Peyer's patch (tissue), 4 donors: Measurements from ENCODE around the gene AARS2.
"Not testable (repeated sequence)": the region's sequence is repeated elsewhere in the genome, so short reads cannot be mapped to it uniquely, and the experiment has no call there.

Experiments
- POLR2A ChIP-seq, 2 donors: fragments of 450-650 bp; IDR thresholded peaks; one replicate each; pipeline ENCODE4 v1.5.1; 2017; ENCODE audit warnings: antibody characterized with exemption in 2 of 2, mild to moderate bottlenecking in 2 of 2, moderate library complexity in 2 of 2
- TF ChIP-seq, protein P1 (sequence below), 6 experiments: fragments of 450-650 bp in 4 of 6; fragments of 200-600 bp in 2 of 6; sonication (generic) in 1 of 6; IDR thresholded peaks; one replicate each; pipeline ENCODE4 v1.5.1; 2017 to 2019; ENCODE audit warnings: antibody characterized with exemption in 6 of 6, mild to moderate bottlenecking in 3 of 6, moderate library complexity in 1 of 6

DNA sequence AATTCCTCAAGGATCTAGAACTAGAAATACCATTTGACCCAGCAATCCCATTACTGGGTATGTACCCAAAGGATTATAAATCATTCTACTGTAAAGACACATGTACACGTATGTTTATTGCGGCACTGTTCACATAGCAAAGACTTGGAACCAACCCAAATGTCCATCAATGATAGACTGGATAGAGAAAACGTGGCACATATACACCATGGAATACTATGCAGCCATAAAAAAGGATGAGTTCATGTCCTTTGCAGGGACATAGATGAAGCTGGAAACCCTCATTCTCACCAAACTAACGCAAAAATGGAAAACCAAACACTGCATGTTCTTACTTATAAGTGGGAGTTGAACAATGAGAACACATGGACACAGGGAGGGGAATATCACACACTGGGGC is 33.7 kb upstream of the AARS2 start:
- TF ChIP-seq, protein P1, sequence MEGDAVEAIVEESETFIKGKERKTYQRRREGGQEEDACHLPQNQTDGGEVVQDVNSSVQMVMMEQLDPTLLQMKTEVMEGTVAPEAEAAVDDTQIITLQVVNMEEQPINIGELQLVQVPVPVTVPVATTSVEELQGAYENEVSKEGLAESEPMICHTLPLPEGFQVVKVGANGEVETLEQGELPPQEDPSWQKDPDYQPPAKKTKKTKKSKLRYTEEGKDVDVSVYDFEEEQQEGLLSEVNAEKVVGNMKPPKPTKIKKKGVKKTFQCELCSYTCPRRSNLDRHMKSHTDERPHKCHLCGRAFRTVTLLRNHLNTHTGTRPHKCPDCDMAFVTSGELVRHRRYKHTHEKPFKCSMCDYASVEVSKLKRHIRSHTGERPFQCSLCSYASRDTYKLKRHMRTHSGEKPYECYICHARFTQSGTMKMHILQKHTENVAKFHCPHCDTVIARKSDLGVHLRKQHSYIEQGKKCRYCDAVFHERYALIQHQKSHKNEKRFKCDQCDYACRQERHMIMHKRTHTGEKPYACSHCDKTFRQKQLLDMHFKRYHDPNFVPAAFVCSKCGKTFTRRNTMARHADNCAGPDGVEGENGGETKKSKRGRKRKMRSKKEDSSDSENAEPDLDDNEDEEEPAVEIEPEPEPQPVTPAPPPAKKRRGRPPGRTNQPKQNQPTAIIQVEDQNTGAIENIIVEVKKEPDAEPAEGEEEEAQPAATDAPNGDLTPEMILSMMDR (IDR thresholded peaks at IDR 0.05): not testable (repeated sequence)
- not testable (repeated sequence) for TF ChIP-seq POLR2A (IDR thresholded peaks at IDR 0.05)
